Choroid plexus epithelial cell (primary cell): ENCODE measurements around the gene FNDC3A.

Experiments
- DNase-seq: peaks from one replicate; pipeline ENCODE4 v3.0.0-alpha.2; 2010; ENCODE audit warnings: low read depth
- H3K4me3 ChIP-seq: 2 replicates; pipeline ENCODE4 v1.5.1; 2011; ENCODE audit warnings: low read depth, mild to moderate bottlenecking, control low read depth, low read length, moderate library complexity
- TF ChIP-seq, protein P1 (sequence below): conservative IDR thresholded peaks from 2 replicates; pipeline ENCODE4 v1.5.1; 2011; ENCODE audit warnings: low read depth, mild to moderate bottlenecking, control low read depth, inconsistent platforms, low read length, moderate library complexity

Gene FNDC3A

DNA sequence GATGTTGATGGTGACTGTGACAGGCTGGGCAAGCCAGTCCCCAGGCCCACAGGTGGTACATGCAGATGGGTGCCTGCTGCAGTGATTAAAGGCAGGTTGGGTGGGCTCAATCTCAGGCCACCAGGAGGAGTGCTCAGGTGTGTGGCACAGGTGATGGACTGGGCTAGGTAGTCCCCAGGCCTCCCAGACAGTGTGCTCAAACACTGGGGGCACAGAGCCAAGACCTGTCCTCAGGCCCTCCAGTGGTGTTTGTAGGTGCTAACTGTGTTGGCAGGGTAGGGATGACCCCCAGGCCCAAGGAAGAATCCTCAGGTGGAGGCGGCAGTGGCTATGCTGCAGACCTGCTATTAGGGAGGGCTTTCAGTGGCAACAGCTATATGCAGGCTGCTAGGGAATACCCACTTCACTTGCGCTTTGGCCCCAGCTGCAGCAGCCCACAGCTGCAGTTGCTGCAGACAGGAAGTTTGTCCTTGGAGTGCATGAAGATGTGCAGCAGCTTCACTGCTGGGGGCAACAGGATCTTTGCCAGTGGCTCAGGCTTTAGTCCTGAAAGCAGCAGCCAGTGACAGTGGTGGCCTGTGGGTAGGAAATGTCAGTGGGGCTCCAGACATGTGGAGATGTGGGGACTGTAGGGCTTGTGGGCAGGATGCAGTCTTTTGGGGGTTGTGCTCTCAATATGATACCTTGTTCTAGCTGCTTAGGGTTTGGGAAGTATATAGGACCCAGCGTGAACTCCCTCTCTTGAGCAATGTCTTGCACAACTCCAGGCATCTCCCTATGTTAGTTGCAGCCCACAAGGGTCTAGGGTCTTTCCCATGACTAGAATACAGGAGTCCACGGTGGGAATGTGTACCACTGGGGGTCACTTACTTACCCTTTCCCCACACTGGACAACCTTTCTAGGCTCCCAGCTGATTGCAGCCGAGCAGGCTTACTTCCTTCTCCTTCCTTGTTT, 190.4 kb downstream of the FNDC3A start:
- DNase-seq, result peak; percentile 87
- H3K4me3 ChIP-seq, result no peak overlapping the region
- TF ChIP-seq, protein P1, sequence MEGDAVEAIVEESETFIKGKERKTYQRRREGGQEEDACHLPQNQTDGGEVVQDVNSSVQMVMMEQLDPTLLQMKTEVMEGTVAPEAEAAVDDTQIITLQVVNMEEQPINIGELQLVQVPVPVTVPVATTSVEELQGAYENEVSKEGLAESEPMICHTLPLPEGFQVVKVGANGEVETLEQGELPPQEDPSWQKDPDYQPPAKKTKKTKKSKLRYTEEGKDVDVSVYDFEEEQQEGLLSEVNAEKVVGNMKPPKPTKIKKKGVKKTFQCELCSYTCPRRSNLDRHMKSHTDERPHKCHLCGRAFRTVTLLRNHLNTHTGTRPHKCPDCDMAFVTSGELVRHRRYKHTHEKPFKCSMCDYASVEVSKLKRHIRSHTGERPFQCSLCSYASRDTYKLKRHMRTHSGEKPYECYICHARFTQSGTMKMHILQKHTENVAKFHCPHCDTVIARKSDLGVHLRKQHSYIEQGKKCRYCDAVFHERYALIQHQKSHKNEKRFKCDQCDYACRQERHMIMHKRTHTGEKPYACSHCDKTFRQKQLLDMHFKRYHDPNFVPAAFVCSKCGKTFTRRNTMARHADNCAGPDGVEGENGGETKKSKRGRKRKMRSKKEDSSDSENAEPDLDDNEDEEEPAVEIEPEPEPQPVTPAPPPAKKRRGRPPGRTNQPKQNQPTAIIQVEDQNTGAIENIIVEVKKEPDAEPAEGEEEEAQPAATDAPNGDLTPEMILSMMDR, result no peak

- no peak for DNase-seq
- TF ChIP-seq, protein P1, result no peak
- no peak overlapping the region for H3K4me3 ChIP-seq
These were observed 195.6 kb downstream of the FNDC3A start for GRCh38 chr13:49171359-49171758.

DNA sequence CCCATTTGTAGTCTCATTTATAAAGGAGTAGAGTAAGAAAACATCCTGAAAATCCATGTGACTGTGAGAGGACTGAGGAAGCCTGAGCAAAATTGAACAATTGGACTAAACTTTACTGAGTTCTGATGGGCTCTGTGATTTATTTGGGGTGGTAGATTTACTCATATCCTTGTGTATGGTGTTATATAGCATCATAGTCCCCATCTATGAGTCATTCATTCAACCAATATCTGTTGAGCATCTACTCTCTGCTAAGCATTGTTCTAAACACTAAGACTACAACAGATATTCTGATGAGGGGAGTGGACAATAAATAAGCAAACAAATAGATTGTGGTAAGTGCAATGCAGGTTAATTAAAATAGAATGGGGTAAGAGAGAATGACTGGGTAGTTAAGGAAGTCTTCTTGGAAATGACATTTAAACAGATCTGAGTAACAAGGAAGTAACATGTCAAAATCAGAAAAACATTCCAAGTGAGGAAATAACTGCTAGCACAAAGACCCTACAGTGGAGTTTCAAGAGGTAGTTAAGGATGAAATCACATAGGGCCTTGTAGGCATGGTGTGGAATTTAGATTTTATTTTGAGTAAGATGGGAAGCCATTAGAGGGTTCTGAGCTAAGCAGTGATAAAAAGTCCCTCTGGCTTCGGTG, 208.1 kb downstream of the FNDC3A start:
- TF ChIP-seq, protein P1, result no peak
- no peak for DNase-seq
- no peak overlapping the region for H3K4me3 ChIP-seq

GRCh38 chr13:49184621-49185020, 208.9 kb downstream of the FNDC3A start:
- H3K4me3 ChIP-seq, result no peak overlapping the region
- no peak for DNase-seq
- TF ChIP-seq, protein P1, result no peak

DNA sequence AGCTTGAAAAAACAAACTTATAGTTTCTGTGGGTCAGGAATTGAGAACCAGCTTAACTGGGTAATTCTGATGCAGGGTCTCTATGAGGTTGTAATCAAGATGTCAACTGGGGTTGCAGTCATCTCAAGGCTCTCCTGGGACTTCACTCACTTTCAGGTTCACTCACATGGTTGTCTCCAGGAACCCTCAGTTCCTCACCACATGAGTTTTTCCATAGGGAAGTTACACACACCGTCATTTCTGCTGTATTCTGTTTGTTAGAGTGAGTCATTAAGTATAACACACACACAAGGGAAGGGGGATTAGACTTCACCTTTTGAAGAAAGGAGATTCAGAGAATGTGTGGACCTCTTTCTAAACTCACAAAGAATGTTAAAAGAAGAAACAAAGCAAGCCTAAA, 209.6 kb downstream of the FNDC3A start:
- H3K4me3 ChIP-seq, result no peak overlapping the region
- peak; percentile 27 for DNase-seq

DNA sequence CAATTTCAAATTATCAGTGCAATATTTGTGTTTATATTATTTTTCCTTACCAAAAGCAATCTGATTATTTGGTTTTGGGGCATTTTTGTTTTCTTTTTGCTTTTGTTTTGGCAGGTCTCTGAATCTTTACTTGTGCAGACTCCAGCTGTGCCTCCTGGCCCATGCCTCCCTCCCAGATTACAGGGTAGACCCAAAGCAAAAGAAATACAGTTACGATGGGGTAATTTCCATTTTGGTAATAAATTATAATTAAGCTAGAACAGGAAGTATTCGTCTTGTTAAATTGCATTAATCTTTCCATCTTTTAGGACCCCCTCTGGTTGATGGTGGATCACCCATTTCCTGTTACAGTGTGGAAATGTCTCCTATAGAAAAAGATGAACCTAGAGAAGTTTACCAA, 215.2 kb downstream of the FNDC3A start:
- no peak for DNase-seq
- TF ChIP-seq, protein P1, result no peak

More for the DNA sequence above, 209.6 kb downstream of the FNDC3A start:
- TF ChIP-seq, protein P1, result no peak

More for the DNA sequence above, 215.2 kb downstream of the FNDC3A start:
- H3K4me3 ChIP-seq, result no peak overlapping the region
